ENCODE measurements around the gene TLN1.
A peak's percentile ranks its signal among the peaks of the same experiment; 100 is the strongest.

TLN1 gene

GRCh38 chr9:35760651-35761050 lies 28.7 kb upstream of the TLN1 start:
- TF ChIP-seq CTCF (IDR thresholded peaks at IDR 0.05; ENCODE audit: borderline replicate concordance, insufficient read depth, low read depth, low read length), result no peak

GRCh38 chr9:35759795-35760194 lies 27.8 kb upstream of the TLN1 start:
- H3K4me3 ChIP-seq (ENCODE audit: low read depth, low read length), result no peak overlapping the region
- TF ChIP-seq CTCF (IDR thresholded peaks at IDR 0.05; ENCODE audit: borderline replicate concordance, insufficient read depth, low read depth, low read length), result no peak

More at GRCh38 chr9:35760651-35761050, 28.7 kb upstream of the TLN1 start:
- no peak overlapping the region for H3K4me3 ChIP-seq (ENCODE audit: low read depth, low read length)

GRCh38 chr9:35758475-35759050 lies 26.6 kb upstream of the TLN1 start:
- TF ChIP-seq CTCF (IDR thresholded peaks at IDR 0.05; ENCODE audit: borderline replicate concordance, insufficient read depth, low read depth, low read length), result no peak
- H3K4me3 ChIP-seq (ENCODE audit: low read depth, low read length), result no peak overlapping the region

- H3K4me3 ChIP-seq (ENCODE audit: low read depth, low read length), result peak overlapping the region; percentile 55
- TF ChIP-seq CTCF (IDR thresholded peaks at IDR 0.05; ENCODE audit: borderline replicate concordance, insufficient read depth, low read depth, low read length), result no peak
These were observed 25.9 kb upstream of the TLN1 start for GRCh38 chr9:35757892-35758275.

GRCh38 chr9:35757226-35757891 lies 25.4 kb upstream of the TLN1 start:
- peak overlapping the region; percentile 55 for H3K4me3 ChIP-seq (ENCODE audit: low read depth, low read length)
- TF ChIP-seq CTCF (IDR thresholded peaks at IDR 0.05; ENCODE audit: borderline replicate concordance, insufficient read depth, low read depth, low read length), result no peak

GRCh38 chr9:35756275-35757225 lies 24.6 kb upstream of the TLN1 start:
- H3K4me3 ChIP-seq (ENCODE audit: low read depth, low read length), result peak overlapping the region; percentile 55
- peak; percentile 93 for TF ChIP-seq CTCF (IDR thresholded peaks at IDR 0.05; ENCODE audit: borderline replicate concordance, insufficient read depth, low read depth, low read length)

Measured in GM12875 (cell line).